ENCODE results near the gene MLLT10.
A peak's percentile ranks its signal among the peaks of the same experiment; 100 is the strongest.

The MLLT10 gene

DNA sequence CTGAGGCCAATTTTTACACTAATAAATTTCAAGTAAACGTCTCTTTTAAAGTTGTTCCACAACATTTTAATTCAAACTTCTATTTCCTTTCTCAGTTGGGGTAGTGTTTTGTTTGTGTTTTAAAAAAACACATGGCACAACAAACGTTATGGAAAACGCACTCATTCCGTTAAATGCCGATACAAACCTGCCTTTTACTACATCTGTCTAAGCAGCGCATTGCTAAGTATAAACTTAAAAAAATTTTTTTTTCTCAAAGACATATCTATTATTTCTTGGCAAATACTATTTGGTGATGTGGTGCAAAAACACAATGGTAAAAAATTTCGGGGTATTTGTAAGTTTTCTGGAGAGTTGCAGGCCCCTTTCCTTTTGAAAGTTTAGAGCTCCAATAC is 9.9 kb upstream of the MLLT10 start:
- no peak for TF ChIP-seq FOXP2 (optimal IDR thresholded peaks at IDR 0.05; ENCODE audit: borderline replicate concordance, extremely low read depth, extremely low read length, insufficient read depth)

DNA sequence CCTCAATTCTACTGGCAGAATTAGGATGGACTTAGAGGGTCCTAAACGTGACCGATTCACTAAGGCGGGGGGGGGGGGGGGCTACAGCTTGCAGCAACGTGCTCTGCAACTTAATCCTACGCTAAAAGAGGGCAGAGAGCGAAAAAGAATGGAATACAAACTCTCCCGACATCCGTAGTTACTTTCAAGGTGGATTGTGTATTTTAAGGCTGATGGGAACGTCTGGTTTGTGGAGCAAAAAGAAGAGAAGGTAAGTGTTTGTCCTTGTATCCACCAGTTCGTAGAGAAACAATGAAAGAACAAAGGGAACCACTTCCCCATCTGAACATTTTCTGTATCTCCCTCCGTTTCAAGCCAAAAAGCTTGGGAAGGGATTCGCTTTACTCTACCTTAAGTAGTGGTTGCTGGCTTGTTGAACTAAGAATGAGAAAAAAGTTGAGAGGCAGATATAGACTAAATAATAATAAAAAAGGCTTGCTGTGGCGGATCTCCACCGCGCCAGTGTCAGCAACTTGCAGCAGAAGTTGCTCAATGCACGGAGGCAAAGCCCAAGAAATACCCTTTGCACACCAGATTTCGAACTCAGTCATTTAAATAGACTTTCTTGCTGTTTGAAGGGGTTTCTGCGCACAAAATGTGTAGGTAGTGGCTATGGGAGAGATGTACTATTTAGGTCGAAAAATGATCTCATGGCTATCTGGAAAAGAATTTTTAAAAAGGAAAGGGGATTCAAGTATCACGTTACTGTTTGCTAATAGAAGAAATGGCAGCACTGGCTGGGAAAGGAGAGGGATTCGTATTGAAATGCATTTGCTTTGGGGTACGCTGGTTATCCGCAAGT is 9.3 kb upstream of the MLLT10 start:
- TF ChIP-seq, protein P1, sequence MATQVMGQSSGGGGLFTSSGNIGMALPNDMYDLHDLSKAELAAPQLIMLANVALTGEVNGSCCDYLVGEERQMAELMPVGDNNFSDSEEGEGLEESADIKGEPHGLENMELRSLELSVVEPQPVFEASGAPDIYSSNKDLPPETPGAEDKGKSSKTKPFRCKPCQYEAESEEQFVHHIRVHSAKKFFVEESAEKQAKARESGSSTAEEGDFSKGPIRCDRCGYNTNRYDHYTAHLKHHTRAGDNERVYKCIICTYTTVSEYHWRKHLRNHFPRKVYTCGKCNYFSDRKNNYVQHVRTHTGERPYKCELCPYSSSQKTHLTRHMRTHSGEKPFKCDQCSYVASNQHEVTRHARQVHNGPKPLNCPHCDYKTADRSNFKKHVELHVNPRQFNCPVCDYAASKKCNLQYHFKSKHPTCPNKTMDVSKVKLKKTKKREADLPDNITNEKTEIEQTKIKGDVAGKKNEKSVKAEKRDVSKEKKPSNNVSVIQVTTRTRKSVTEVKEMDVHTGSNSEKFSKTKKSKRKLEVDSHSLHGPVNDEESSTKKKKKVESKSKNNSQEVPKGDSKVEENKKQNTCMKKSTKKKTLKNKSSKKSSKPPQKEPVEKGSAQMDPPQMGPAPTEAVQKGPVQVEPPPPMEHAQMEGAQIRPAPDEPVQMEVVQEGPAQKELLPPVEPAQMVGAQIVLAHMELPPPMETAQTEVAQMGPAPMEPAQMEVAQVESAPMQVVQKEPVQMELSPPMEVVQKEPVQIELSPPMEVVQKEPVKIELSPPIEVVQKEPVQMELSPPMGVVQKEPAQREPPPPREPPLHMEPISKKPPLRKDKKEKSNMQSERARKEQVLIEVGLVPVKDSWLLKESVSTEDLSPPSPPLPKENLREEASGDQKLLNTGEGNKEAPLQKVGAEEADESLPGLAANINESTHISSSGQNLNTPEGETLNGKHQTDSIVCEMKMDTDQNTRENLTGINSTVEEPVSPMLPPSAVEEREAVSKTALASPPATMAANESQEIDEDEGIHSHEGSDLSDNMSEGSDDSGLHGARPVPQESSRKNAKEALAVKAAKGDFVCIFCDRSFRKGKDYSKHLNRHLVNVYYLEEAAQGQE (IDR thresholded peaks at IDR 0.05; ENCODE audit: insufficient read depth in 1 of 2, low read depth in 2 of 2, low read length in 2 of 2) = no peak
- TF ChIP-seq FOXP2 (optimal IDR thresholded peaks at IDR 0.05; ENCODE audit: borderline replicate concordance, extremely low read depth, extremely low read length, insufficient read depth) (no peak), POLR2AphosphoS5 (IDR thresholded peaks at IDR 0.05; ENCODE audit: low read depth, low read length) (no peak), SIN3A (IDR thresholded peaks at IDR 0.05; ENCODE audit: borderline replicate concordance, insufficient read depth, low read length) (no peak), TAF1 (IDR thresholded peaks at IDR 0.05; ENCODE audit: borderline replicate concordance, insufficient read depth, low read length) (no peak)

DNA sequence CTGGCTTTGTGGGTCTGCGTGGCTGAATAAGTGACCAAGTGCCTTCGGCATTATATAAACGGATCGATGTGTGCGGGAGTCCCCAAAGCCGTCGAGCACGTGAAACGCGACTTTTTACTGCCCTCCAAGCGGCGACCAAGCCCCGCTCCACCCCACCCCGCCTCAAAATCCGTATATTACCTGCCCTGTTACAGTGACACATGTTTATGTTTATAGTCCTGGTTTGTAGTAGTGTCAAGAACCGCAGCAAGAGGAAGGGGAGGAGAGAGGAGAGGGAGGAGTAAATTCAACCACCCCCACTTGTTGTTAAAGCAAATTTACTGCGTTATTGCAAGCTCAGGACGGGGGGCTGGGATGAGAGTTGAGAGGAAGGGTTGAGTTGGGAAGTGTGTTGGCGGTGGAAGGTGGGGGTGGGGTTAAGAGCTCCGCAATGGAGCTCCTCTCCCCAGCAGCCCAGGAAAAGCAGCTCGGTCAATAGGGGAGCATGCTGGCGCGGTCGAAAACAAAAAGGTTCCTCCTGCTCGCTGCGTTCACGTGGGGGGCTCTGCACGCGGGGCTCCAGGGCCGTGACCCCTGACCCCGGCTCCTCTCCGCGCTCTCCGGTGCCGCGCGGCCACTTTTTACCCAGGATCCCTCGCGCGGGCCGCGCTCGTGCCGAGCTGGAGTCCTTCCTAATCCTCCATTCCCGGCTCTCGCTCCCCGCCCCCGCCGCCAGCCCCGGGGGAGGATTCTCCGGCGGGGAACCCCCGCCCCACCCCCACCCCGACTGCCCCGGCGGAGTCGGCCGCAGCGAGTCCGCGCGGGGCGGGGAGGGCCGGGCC is 8.5 kb upstream of the MLLT10 start, which contains the start of gene SKIDA1:
Gene SKIDA1, minus strand, starts transcription at position 316 of the 821 bp plus-strand sequence. CDS start 7,860 bp downstream, outside the sequence.
- TF ChIP-seq POLR2AphosphoS5 (IDR thresholded peaks at IDR 0.05; ENCODE audit: low read depth, low read length) = peak; percentile 70; the same call in 1 of the 2 replicates
- TF ChIP-seq FOXP2 (optimal IDR thresholded peaks at IDR 0.05; ENCODE audit: borderline replicate concordance, extremely low read depth, extremely low read length, insufficient read depth) = peak; percentile 54
- TF ChIP-seq TAF1 (IDR thresholded peaks at IDR 0.05; ENCODE audit: borderline replicate concordance, insufficient read depth, low read length) = peak; percentile 59
- TF ChIP-seq, protein P1 (IDR thresholded peaks at IDR 0.05; ENCODE audit: insufficient read depth in 1 of 2, low read depth in 2 of 2, low read length in 2 of 2) = peak; percentile 30 to 65; a peak in 3 of 4 replicates
- TF ChIP-seq SIN3A (IDR thresholded peaks at IDR 0.05; ENCODE audit: borderline replicate concordance, insufficient read depth, low read length) = peak; percentile 98

DNA sequence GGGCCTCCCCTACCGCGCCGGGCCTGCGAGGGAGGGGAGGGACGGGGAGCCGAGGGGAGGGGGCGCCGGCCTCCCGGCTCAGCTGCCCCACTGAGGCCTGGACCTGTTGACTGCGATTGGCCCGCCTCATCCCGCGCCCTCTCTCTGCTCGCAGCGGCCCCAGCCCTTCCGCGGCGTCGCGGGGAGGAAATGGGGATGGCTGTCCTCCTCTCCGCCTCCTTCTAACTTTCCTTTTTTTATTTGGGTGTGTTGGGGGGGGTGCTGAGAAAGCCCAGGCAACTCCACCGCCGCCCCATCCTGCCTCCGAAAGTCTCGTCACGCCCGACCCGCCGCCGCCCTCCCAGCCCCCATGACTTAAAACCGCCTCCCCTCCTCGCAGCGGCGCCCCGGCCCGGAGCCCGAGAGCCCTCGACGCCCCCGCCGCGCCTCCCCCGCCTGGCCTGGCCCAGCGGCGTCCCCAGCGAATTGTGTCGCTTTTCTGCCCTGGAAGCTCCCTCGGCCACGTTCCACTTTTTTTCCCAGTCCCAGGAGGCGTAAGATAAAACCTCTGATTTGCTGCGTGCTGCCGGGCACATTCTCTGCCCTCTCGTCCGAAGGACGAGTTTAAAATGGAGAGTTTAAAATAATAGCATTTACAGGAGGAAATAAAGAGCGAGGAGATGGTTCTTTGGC is 7.7 kb upstream of the MLLT10 start:
- TF ChIP-seq FOXP2 (optimal IDR thresholded peaks at IDR 0.05; ENCODE audit: borderline replicate concordance, extremely low read depth, extremely low read length, insufficient read depth) = peak; percentile 26
- no peak; the same call in none of the 2 replicates for TF ChIP-seq POLR2AphosphoS5 (IDR thresholded peaks at IDR 0.05; ENCODE audit: low read depth, low read length)

DNA sequence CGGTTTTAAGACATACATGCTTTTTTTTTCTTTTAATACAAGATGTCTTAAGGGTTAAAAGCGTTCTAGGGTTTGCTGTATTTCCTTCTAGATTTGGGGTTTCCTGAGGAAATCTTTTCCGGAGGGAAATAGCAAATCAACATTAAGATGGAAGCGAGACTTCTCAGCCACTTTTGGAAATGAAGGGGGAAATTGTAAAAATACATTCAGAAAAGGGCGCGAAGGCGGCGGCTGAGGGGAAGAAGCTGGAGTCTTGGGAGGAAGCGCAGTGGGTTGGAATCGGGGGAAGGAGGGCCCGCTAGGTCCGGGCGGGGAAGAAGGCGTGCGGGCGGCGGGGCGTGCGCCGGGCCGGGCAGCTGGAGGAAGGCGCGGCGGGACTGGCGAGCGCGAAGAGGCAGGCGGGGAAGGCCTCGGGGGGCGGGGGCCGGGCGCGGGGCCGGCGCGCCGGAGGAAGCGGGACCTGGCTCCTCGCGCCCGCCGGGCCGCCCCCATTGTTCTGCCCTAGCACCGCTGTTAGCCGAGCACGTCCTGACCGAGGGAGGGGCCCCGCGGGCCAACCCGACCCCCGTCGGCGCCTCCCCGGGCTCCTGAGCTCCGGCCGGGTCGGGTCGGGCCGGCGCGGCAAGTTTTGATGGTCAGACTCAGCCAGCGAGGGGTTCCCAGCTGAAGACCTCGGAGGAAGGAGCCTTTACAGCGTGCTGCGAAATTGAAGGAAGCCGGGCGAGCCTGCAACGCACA is 7.0 kb upstream of the MLLT10 start:
- TF ChIP-seq, protein P1 (IDR thresholded peaks at IDR 0.05; ENCODE audit: insufficient read depth in 1 of 2, low read depth in 2 of 2, low read length in 2 of 2) = no peak
- peak; percentile 29; the same call in 1 of the 2 replicates for TF ChIP-seq SIN3A (IDR thresholded peaks at IDR 0.05; ENCODE audit: borderline replicate concordance, insufficient read depth, low read length)
